GM23338 (cell line): ENCODE measurements around the gene U2SURP. TPM values are rescaled to one million over a fixed set of nuclear protein-coding genes. Genes with fewer than 3 reads are reported as not detected.

ENCODE experiments used
- ATAC-seq: fragments of 200-7000 bp; cut with Tn5 transposase; 3 replicates; pipeline ENCODE4 v1.9.1; 2020
- DNase-seq: peaks from one replicate; pipeline ENCODE4 v3.0.0-alpha.2; 2015; ENCODE audit warnings: low spot score
- H2AFZ ChIP-seq: fragments of 200-600 bp; sonication (generic); 2 replicates; pipeline ENCODE4 v1.8.0; 2016; ENCODE audit warnings: antibody characterized with exemption, mild to moderate bottlenecking, moderate library complexity
- H3F3A ChIP-seq: fragments of 200-600 bp; sonication (generic); replicated peaks from 2 replicates; pipeline ENCODE4 v1.8.0; 2017; ENCODE audit warnings: antibody characterized with exemption, mixed run types, low read depth
- H3K27ac ChIP-seq: fragments of 200-600 bp; sonication (generic); 2 replicates; pipeline ENCODE4 v1.6.1; 2016; ENCODE audit warnings: low read depth
- H3K27me3 ChIP-seq: fragments of 200-600 bp; sonication (generic); 2 replicates; pipeline ENCODE4 v1.8.0; 2016; ENCODE audit warnings: mild to moderate bottlenecking, mixed run types, moderate library complexity; ENCODE audit not compliant: insufficient read depth
- H3K36me3 ChIP-seq: fragments of 200-600 bp; sonication (generic); 2 replicates; pipeline ENCODE4 v1.8.0; 2016; ENCODE audit warnings: mild to moderate bottlenecking; ENCODE audit not compliant: insufficient read depth
- H3K4me1 ChIP-seq: fragments of 200-600 bp; sonication (generic); 2 replicates; pipeline ENCODE4 v1.8.0; 2016; ENCODE audit warnings: mild to moderate bottlenecking, moderate library complexity; ENCODE audit not compliant: insufficient read depth
- H3K4me2 ChIP-seq: fragments of 200-600 bp; sonication (generic); 2 replicates; pipeline ENCODE4 v1.7.1; 2017; ENCODE audit warnings: mixed run types
- H3K4me3 ChIP-seq: fragments of 200-600 bp; sonication (generic); 2 replicates; pipeline ENCODE4 v1.6.1; 2016; ENCODE audit warnings: mixed run types
- H3K79me2 ChIP-seq: fragments of 200-600 bp; sonication (generic); replicated peaks from 2 replicates; pipeline ENCODE4 v1.8.0; 2017; ENCODE audit warnings: mild to moderate bottlenecking; ENCODE audit not compliant: insufficient read depth
- H3K9me2 ChIP-seq: fragments of 200-600 bp; sonication (generic); 2 replicates; pipeline ENCODE4 v1.8.0; 2017; ENCODE audit not compliant: insufficient read depth
- H4K20me1 ChIP-seq: fragments of 200-600 bp; sonication (generic); replicated peaks from 2 replicates; pipeline ENCODE4 v1.8.0; 2017; ENCODE audit warnings: mild to moderate bottlenecking; ENCODE audit not compliant: insufficient read depth
- H3K27ac Mint-ChIP-seq: 2 replicates; pipeline ENCODE4 v1.8.0; 2020; ENCODE audit warnings: inconsistent platforms, mild to moderate bottlenecking, moderate library complexity, mixed read lengths
- H3K27me3 Mint-ChIP-seq: 3 replicates; pipeline ENCODE4 v1.8.0; 2022; ENCODE audit warnings: low read depth, mild to moderate bottlenecking, moderate library complexity, mixed read lengths, inconsistent platforms; ENCODE audit not compliant: insufficient read depth, poor library complexity
- H3K36me3 Mint-ChIP-seq: 3 replicates; pipeline ENCODE4 v1.8.0; 2021; ENCODE audit warnings: low read depth, mild to moderate bottlenecking, inconsistent platforms, moderate library complexity, mixed read lengths
- H3K4me1 Mint-ChIP-seq: 3 replicates; pipeline ENCODE4 v1.8.0; 2020; ENCODE audit warnings: mild to moderate bottlenecking, inconsistent platforms, mixed read lengths
- H3K4me3 Mint-ChIP-seq: 3 replicates; pipeline ENCODE4 v1.8.0; 2021; ENCODE audit warnings: moderate library complexity, mild to moderate bottlenecking, inconsistent platforms, mixed read lengths
- H3K9me3 Mint-ChIP-seq: 3 replicates; pipeline ENCODE4 v1.8.0; 2020; ENCODE audit warnings: moderate library complexity, mild to moderate bottlenecking, inconsistent platforms, mixed read lengths
- CTCF ChIP-seq, 2 experiments: fragments of 200-600 bp in 1 of 2; sonication (generic) in 1 of 2; conservative IDR thresholded peaks; 2 replicates each; pipeline versions ENCODE4 v1.5.1 to v1.6.1; 2016 to 2017; ENCODE audit warnings: antibody characterized with exemption in 2 of 2, low read depth in 2 of 2, mild to moderate bottlenecking in 2 of 2, moderate library complexity in 1 of 2
- EZH2 ChIP-seq: fragments of 200-600 bp; sonication (generic); IDR thresholded peaks from one replicate; pipeline ENCODE4 v1.8.0; 2017; ENCODE audit warnings: antibody characterized with exemption, mild to moderate bottlenecking, low read depth; ENCODE audit not compliant: unreplicated experiment
- EZH2phosphoT487 ChIP-seq: fragments of 200-600 bp; sonication (generic); IDR thresholded peaks from one replicate; pipeline ENCODE4 v1.8.1; 2018; ENCODE audit warnings: antibody characterized with exemption; ENCODE audit not compliant: unreplicated experiment
- JUNB ChIP-seq: IDR thresholded peaks from one replicate; pipeline ENCODE4 v1.6.1; 2016; ENCODE audit warnings: antibody characterized with exemption; ENCODE audit not compliant: unreplicated experiment
- NANOG ChIP-seq: IDR thresholded peaks from 2 replicates; pipeline ENCODE4 v1.6.1; 2016; ENCODE audit warnings: antibody characterized with exemption, borderline replicate concordance
- REST ChIP-seq: IDR thresholded peaks from one replicate; pipeline ENCODE4 v1.6.1; 2018; ENCODE audit warnings: antibody characterized with exemption; ENCODE audit not compliant: unreplicated experiment
- STAT1 ChIP-seq: IDR thresholded peaks from one replicate; pipeline ENCODE4 v1.6.1; 2016; ENCODE audit warnings: antibody characterized with exemption; ENCODE audit not compliant: unreplicated experiment
- ZNF462 ChIP-seq: fragments of 250-450 bp; sonication (Bioruptor Pico); IDR thresholded peaks from 2 replicates; pipeline ENCODE4 v1.5.0; 2020; ENCODE audit warnings: mild to moderate bottlenecking, moderate library complexity
- polyA plus RNA-seq: library from polyadenylated mRNA; unstranded; fragments of >200 nt; fragmentation: Nextera tagmentation; extraction: Ambion mirVana; gene quantifications from 2 replicates; pipeline ENCODE4 v1.2.1, GENCODE V29; 2016
- total RNA-seq: library from RNA; depleted of rRNA; stranded (reverse); fragments of >200 nt; shearing (Covaris generic); gene quantifications from 2 replicates; pipeline ENCODE4 v1.2.3, GENCODE V29; 2014

U2SURP gene
- total and polyA plus RNA-seq, 2 experiments from 2014 or later = 116 to 372 TPM

- no peak for TF ChIP-seq REST
Measured at GRCh38 chr3:143092191-143092590, 90.8 kb downstream of the U2SURP start (continued).

- H3K4me1 Mint-ChIP-seq = peaks cover 3% of the 10 kb centered on the region; the same call in 1 of the 3 replicates
- H3K27me3 Mint-ChIP-seq = peaks cover 1% of the 10 kb centered on the region
- Histone ChIP-seq H3K4me1 (no peaks in the 10 kb centered on the region), H4K20me1 (no peaks in the 10 kb centered on the region), H3F3A (no peaks in the 10 kb centered on the region), H3K79me2 (no peaks in the 10 kb centered on the region), H2AFZ (no peak overlapping the region), H3K4me2 (no peak overlapping the region), H3K27me3 (no peaks in the 10 kb centered on the region), H3K9me2 (no peaks in the 10 kb centered on the region), H3K27ac (no peak overlapping the region), H3K36me3 (no peaks in the 10 kb centered on the region), H3K4me3 (no peak overlapping the region)
- no peak overlapping the region for H3K27ac Mint-ChIP-seq
- DNase-seq = no peak
- peaks cover 12% of the 10 kb centered on the region; the same call in 2 of the 3 replicates for H3K36me3 Mint-ChIP-seq
- H3K9me3 Mint-ChIP-seq = peaks cover 28% of the 10 kb centered on the region
- ATAC-seq = no peak
- no peak overlapping the region for H3K4me3 Mint-ChIP-seq
- TF ChIP-seq EZH2phosphoT487 (no peak), EZH2 (no peak), NANOG (no peak), REST (no peak), ZNF462 (CRISPR knock-in tag) (no peak), STAT1 (no peak), JUNB (no peak), CTCF (conservative IDR thresholded peaks at IDR 0.05; ENCODE audit: low read depth in 2 of 2) (no peak)
Measured at GRCh38 chr3:143095813-143096212, 94.4 kb downstream of the U2SURP start.
